RWPE1 (cell line): ENCODE results near the gene CFAP65.

Experiments
- CTCF ChIA-PET: fragments of 350-600 bp; sonication (Branson Sonifier 250); formaldehyde crosslinking; extraction: SDS; loops from one replicate; lab custom pipeline; 2021; lab: Yijun Ruan, JAX
- POLR2A ChIA-PET: fragments of 400-600 bp; formaldehyde crosslinking; extraction: SDS; loops from one replicate; lab custom pipeline; 2020; ENCODE audit warnings: antibody characterized with exemption; ENCODE audit not compliant: low non-redundant PET; lab: Yijun Ruan, JAX
- DNase-seq: peaks from one replicate; pipeline ENCODE4 v3.0.0; 2012; ENCODE audit warnings: low spot score
- H3K27ac ChIP-seq: fragments of 450-650 bp; 2 replicates; pipeline ENCODE4 v1.5.1; 2017
- TF ChIP-seq, protein P1 (sequence below): fragments of 450-650 bp; conservative IDR thresholded peaks from 2 replicates; pipeline ENCODE4 v1.5.1; 2017; ENCODE audit warnings: low read depth, mild to moderate bottlenecking

CFAP65 gene

GRCh38 chr2:219078126-219078525, 36.8 kb upstream of the CFAP65 start:
- TF ChIP-seq, protein P1, sequence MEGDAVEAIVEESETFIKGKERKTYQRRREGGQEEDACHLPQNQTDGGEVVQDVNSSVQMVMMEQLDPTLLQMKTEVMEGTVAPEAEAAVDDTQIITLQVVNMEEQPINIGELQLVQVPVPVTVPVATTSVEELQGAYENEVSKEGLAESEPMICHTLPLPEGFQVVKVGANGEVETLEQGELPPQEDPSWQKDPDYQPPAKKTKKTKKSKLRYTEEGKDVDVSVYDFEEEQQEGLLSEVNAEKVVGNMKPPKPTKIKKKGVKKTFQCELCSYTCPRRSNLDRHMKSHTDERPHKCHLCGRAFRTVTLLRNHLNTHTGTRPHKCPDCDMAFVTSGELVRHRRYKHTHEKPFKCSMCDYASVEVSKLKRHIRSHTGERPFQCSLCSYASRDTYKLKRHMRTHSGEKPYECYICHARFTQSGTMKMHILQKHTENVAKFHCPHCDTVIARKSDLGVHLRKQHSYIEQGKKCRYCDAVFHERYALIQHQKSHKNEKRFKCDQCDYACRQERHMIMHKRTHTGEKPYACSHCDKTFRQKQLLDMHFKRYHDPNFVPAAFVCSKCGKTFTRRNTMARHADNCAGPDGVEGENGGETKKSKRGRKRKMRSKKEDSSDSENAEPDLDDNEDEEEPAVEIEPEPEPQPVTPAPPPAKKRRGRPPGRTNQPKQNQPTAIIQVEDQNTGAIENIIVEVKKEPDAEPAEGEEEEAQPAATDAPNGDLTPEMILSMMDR: no peak
- CTCF ChIA-PET: no interaction called here
- DNase-seq: no peak
- H3K27ac ChIP-seq: no peak overlapping the region
- POLR2A ChIA-PET: no interaction called here

DNA sequence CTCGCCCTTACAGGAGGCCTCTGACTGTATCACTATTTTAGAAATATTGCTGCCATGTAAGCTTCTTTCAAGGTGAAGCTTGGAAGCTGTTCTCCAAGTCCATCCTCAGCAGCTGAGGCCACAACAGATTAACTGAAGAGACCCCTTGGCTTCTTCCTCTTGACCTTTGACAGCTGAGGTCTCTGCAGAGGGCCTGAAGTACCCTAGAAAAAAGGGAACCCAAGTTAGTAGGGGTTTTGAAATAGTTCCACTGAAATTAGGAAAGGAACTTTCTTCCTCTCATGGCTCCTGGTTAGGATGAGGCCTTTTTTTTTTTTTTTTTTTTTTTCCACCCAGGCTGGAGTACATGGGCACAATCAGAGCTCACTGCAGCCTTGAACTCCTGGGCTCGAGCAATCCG, 34.9 kb upstream of the CFAP65 start:
- no peak for DNase-seq
- ChIA-PET POLR2A (no interaction called here), CTCF (interaction anchor here (0.6 to 1.4 kb wide), 2 partner anchors 18 to 43 kb away, joined by 3 to 4 read pairs; no protein-coding TSS in a partner anchor)
- no peak overlapping the region for H3K27ac ChIP-seq
- TF ChIP-seq, protein P1: no peak

GRCh38 chr2:219073413-219074129, 32.3 kb upstream of the CFAP65 start:
- no peak overlapping the region for H3K27ac ChIP-seq
- no peak for DNase-seq
- TF ChIP-seq, protein P1: no peak; the same call in 1 of the 2 replicates
- POLR2A ChIA-PET: no interaction called here
- CTCF ChIA-PET: interaction anchor here (0.6 to 1.9 kb wide), 5 partner anchors 16 to 283 kb away, joined by 3 to 6 read pairs (median 4); no protein-coding TSS in a partner anchor

- no peak overlapping the region for H3K27ac ChIP-seq
- CTCF ChIA-PET: interaction anchor here (0.7 to 1.9 kb wide), 5 partner anchors 15 to 82 kb away, joined by 3 to 13 read pairs (median 4); no protein-coding TSS in a partner anchor
- TF ChIP-seq, protein P1: no peak
- DNase-seq: no peak
- POLR2A ChIA-PET: no interaction called here
These were observed 31.5 kb upstream of the CFAP65 start for GRCh38 chr2:219072741-219073250.

DNA sequence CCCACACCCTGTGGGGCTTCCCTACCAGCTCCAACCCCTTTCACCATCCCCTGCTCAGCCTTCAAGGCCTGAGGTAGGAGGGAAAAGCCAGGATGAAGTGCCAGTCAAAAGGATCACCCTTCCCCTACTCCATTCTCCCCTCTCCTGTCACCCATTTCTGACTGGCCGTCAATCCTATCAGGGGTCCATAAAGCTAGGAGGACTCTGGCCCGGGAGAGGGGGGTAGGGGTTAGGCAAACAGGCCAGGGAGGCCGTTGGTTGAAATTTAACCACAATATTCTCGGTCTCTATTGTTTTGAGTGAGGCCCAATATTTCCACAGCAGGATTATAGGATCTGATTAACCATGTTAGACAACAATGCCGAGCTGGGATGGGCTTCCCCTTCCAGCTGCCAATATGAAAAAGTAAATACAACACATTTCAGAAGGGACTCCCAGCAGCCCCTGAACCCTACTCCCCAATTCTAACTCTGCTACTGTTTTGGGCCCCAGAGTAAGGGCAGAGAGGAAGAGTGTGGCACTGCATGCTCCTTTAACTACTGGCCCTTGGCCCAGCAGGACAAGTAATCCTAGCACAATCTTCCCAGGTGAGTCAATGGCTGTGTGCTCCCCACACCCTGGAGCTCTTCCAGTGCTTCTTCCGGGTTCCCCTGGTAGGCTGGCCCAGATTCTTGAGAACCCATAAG, 30.0 kb upstream of the CFAP65 start:
- ChIA-PET CTCF (interaction anchor here (0.9 to 1.8 kb wide), 7 partner anchors 13 to 84 kb away, joined by 3 to 13 read pairs (median 4); partner anchors contain the start of gene CFAP65), POLR2A (no interaction called here)
- TF ChIP-seq, protein P1: no peak
- no peak overlapping the region for H3K27ac ChIP-seq
- peak; percentile 67 for DNase-seq

GRCh38 chr2:219065484-219065883, 24.2 kb upstream of the CFAP65 start:
- TF ChIP-seq, protein P1: no peak
- ChIA-PET CTCF (interaction anchor here (0.9 kb wide), 1 partner anchor 8 kb away, joined by 5 read pairs; no protein-coding TSS in a partner anchor), POLR2A (no interaction called here)
- H3K27ac ChIP-seq: no peak overlapping the region
- DNase-seq: no peak
